Measurements from ENCODE around the gene AADACL2. TPM values are rescaled to one million over a fixed set of nuclear protein-coding genes. Genes with fewer than 3 reads are reported as not detected.

The AADACL2 gene
- total RNA-seq, 2 donors from 2014 or later = not detected

GRCh38 chr3:151800431-151800830 is 66.7 kb downstream of the AADACL2 start:
- no peaks in the 10 kb centered on the region for H3K36me3 ChIP-seq
- H3K4me1 ChIP-seq = no peaks in the 10 kb centered on the region
- H3K9me3 ChIP-seq = no peaks in the 10 kb centered on the region
- TF ChIP-seq CTCF (IDR thresholded peaks at IDR 0.05) = no peak
- intact Hi-C loops (cut with DNase I) = no loop called here
- no peak overlapping the region for H3K4me3 ChIP-seq
- DNase-seq = no peak
- H3K27ac ChIP-seq = no peak overlapping the region
- no peaks in the 10 kb centered on the region for H3K27me3 ChIP-seq
- H3K9ac ChIP-seq (ENCODE audit: low read depth in 2 of 2, low read length in 2 of 2) = no peak overlapping the region

GRCh38 chr3:151804267-151804666 is 70.5 kb downstream of the AADACL2 start:
- no peak overlapping the region for H3K27ac ChIP-seq
- H3K4me1 ChIP-seq = no peaks in the 10 kb centered on the region
- no peak overlapping the region for H3K9ac ChIP-seq (ENCODE audit: low read depth in 2 of 2, low read length in 2 of 2)
- H3K9me3 ChIP-seq = no peaks in the 10 kb centered on the region
- intact Hi-C loops (cut with DNase I) = no loop called here
- H3K36me3 ChIP-seq = no peaks in the 10 kb centered on the region
- no peak for TF ChIP-seq CTCF (IDR thresholded peaks at IDR 0.05)
- H3K27me3 ChIP-seq = no peaks in the 10 kb centered on the region
- DNase-seq = no peak
- H3K4me3 ChIP-seq = no peak overlapping the region

- H3K4me1 ChIP-seq = no peaks in the 10 kb centered on the region
- intact Hi-C loops (cut with DNase I) = no loop called here
- no peak overlapping the region for H3K4me3 ChIP-seq
- no peak for TF ChIP-seq CTCF (IDR thresholded peaks at IDR 0.05)
- no peak overlapping the region for H3K9ac ChIP-seq (ENCODE audit: low read depth in 2 of 2, low read length in 2 of 2)
- no peaks in the 10 kb centered on the region for H3K9me3 ChIP-seq
- no peak overlapping the region for H3K27ac ChIP-seq
- no peaks in the 10 kb centered on the region for H3K36me3 ChIP-seq
- no peaks in the 10 kb centered on the region for H3K27me3 ChIP-seq
- no peak for DNase-seq
Measured at GRCh38 chr3:151806838-151807237, 73.1 kb downstream of the AADACL2 start.

Other genes starting within 250 kb of the AADACL2 start
- gene AADAC, start 80.2 kb downstream of the AADACL2 start, total RNA-seq = under 1 TPM in 1 of 2 donors, not detected in 1; 0.15 TPM
- gene SUCNR1, start 139.7 kb downstream of the AADACL2 start, total RNA-seq = under 1 TPM; 0.05 to 0.42 TPM